ENCODE results near the gene RAD18. TPM values are rescaled to one million over a fixed set of nuclear protein-coding genes. Genes with fewer than 3 reads are reported as not detected.

RAD18 gene
- total RNA-seq, 2 experiments from 2014 or later = 47.4 to 50.3 TPM

DNA sequence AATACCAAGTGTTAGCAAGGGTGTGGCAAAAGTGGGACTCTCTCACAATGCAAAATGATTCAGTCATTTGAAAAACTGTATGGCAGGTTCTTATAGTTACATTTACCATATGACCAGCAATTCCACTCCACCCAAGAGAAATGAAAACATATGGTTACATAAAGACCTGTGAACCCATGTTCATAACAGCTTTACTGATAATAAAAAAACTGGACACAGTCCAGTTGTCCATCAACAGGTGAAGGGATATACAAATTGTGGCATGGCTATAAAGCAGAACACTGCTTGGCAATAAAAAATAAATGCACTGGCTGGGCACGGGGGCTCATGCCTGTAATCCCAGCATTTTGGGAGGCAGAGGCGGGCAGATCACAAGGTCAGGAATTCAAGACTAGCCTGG is 30.8 kb downstream of the RAD18 start:
- intact Hi-C loops (cut with micrococcal nuclease) = no loop called here
- CTCF ChIA-PET = no interaction called here
- H3K4me3 Mint-ChIP-seq = no peak overlapping the region
- ATAC-seq (no peak), DNase-seq (no peak)
- H3K9me3 Mint-ChIP-seq = no peaks in the 10 kb centered on the region
- H3K4me1 Mint-ChIP-seq (ENCODE audit: low read depth) = no peaks in the 10 kb centered on the region
- TF ChIP-seq CTCF (IDR thresholded peaks at IDR 0.05) = no peak
- no peak overlapping the region for H3K27ac Mint-ChIP-seq
- H3K27me3 Mint-ChIP-seq = no peaks in the 10 kb centered on the region
- H3K36me3 Mint-ChIP-seq (ENCODE audit: low read depth) = peaks cover 19% of the 10 kb centered on the region
- POLR2A ChIA-PET = no interaction called here

DNA sequence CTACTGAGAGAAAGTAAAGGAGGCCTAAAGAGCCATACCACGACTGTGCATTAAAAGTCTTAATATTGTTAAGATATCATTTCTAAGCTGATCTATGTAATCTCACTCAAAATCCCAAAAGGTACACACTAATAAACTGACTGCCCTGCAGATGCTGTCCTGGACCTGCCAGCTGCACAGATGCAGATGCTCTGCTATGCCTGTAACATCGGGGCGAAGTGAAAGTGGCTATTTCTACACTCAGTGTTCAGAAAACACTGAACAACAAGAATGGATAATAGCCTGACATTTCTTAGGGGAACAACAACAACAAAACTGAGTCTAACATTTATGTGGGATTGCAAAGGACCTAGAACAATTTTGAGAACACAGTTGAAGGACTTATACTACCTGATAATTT is 31.9 kb downstream of the RAD18 start:
- intact Hi-C loops (cut with micrococcal nuclease) = no loop called here
- no peaks in the 10 kb centered on the region for H3K4me1 Mint-ChIP-seq (ENCODE audit: low read depth)
- no peak for DNase-seq
- H3K27me3 Mint-ChIP-seq = no peaks in the 10 kb centered on the region
- no peak overlapping the region for H3K27ac Mint-ChIP-seq
- ATAC-seq = no peak
- H3K9me3 Mint-ChIP-seq = no peaks in the 10 kb centered on the region
- CTCF ChIA-PET = no interaction called here
- no peak for TF ChIP-seq CTCF (IDR thresholded peaks at IDR 0.05)
- peaks cover 27% of the 10 kb centered on the region for H3K36me3 Mint-ChIP-seq (ENCODE audit: low read depth)
- POLR2A ChIA-PET = no interaction called here
- no peak overlapping the region for H3K4me3 Mint-ChIP-seq

DNA sequence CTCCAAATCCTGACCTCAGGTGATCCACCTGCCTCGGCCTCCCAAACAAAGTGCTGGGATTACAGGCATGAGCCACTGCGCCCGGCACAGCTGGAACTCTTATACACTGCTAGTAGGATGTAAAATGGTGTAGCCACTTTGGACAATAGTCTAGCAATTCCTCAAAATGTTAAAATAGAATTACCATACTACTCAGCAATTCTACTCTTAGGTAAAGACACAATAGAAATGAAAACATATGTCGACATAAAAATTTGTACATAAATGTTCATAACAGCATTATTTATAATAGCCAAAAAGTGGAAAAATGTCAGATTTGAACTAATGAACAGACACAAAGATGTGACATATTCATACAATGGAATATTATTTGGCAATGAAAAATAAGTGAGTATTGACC is 33.4 kb downstream of the RAD18 start:
- POLR2A ChIA-PET = no interaction called here
- ATAC-seq = no peak
- intact Hi-C loops (cut with micrococcal nuclease) = no loop called here

GRCh38 chr3:8914491-8914890 is 48.8 kb downstream of the RAD18 start:
- H3K27ac Mint-ChIP-seq = no peak overlapping the region
- ChIA-PET POLR2A (no interaction called here), CTCF (no interaction called here)
- H3K4me1 Mint-ChIP-seq (ENCODE audit: low read depth) = no peaks in the 10 kb centered on the region
- ATAC-seq = no peak
- peaks cover 34% of the 10 kb centered on the region for H3K36me3 Mint-ChIP-seq (ENCODE audit: low read depth)
- intact Hi-C loops (cut with micrococcal nuclease) = no loop called here
- no peak for TF ChIP-seq CTCF (IDR thresholded peaks at IDR 0.05)
- no peak overlapping the region for H3K4me3 Mint-ChIP-seq
- DNase-seq = no peak
- no peaks in the 10 kb centered on the region for H3K27me3 Mint-ChIP-seq
- no peaks in the 10 kb centered on the region for H3K9me3 Mint-ChIP-seq

More for the DNA sequence above, 33.4 kb downstream of the RAD18 start:
- H3K27me3 Mint-ChIP-seq = no peaks in the 10 kb centered on the region
- peaks cover 32% of the 10 kb centered on the region for H3K36me3 Mint-ChIP-seq (ENCODE audit: low read depth)
- H3K9me3 Mint-ChIP-seq = no peaks in the 10 kb centered on the region
- no peak for TF ChIP-seq CTCF (IDR thresholded peaks at IDR 0.05)
- DNase-seq = no peak
- H3K4me3 Mint-ChIP-seq = no peak overlapping the region
- CTCF ChIA-PET = no interaction called here
- no peaks in the 10 kb centered on the region for H3K4me1 Mint-ChIP-seq (ENCODE audit: low read depth)
- no peak overlapping the region for H3K27ac Mint-ChIP-seq

- Mint-ChIP-seq H3K9me3 (no peaks in the 10 kb centered on the region), H3K27me3 (no peaks in the 10 kb centered on the region), H3K27ac (no peak overlapping the region), H3K36me3 (ENCODE audit: low read depth) (peaks cover 45% of the 10 kb centered on the region), H3K4me1 (ENCODE audit: low read depth) (no peaks in the 10 kb centered on the region), H3K4me3 (no peak overlapping the region)
- ATAC-seq (no peak), DNase-seq (no peak)
- TF ChIP-seq CTCF (IDR thresholded peaks at IDR 0.05) = no peak
- CTCF ChIA-PET = interaction anchor here (1.8 kb wide), 1 partner anchor 27 kb away, joined by 4 read pairs; no protein-coding TSS in a partner anchor
- intact Hi-C loops (cut with micrococcal nuclease) = no loop called here
- POLR2A ChIA-PET = no interaction called here
Measured at GRCh38 chr3:8911781-8912180, 51.5 kb downstream of the RAD18 start.
